GM23248 (cell line): ENCODE measurements around the gene FAM163A.

Experiments used
- EZH2 ChIP-seq: fragments of 200-600 bp; sonication (generic); IDR thresholded peaks from 2 replicates; pipeline ENCODE4 v1.6.1; 2018; ENCODE audit warnings: antibody characterized with exemption, mild to moderate bottlenecking; ENCODE audit not compliant: insufficient read depth, poor library complexity, severe bottlenecking
- EZH2phosphoT487 ChIP-seq: fragments of 200-600 bp; sonication (generic); IDR thresholded peaks from 2 replicates; pipeline ENCODE4 v1.6.1; 2018; ENCODE audit warnings: antibody characterized with exemption, moderate library complexity, mild to moderate bottlenecking, low read depth; ENCODE audit not compliant: insufficient read depth

DNA sequence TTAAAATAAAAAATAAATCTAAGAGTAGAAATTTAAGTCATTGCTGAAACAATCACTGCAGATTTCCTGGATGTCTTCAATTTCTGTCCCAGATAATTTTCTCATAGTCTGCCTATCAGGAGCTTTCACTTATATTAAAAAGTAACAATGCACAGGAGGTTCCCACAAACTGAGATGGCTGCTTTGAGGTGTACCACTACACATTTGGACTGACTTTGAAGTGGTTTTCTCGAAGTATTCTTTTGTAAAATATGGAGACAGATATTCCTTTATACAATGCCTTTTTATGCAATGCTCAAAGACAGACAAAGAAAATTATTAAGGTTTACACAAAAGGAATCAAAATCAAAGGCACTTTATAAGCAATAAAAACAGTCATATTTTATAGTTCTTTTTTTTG is 110.0 kb downstream of the FAM163A start:
- TF ChIP-seq EZH2 = no peak
- TF ChIP-seq EZH2phosphoT487 = no peak
